Suprapubic skin (tissue), 4 donors: ENCODE measurements around the gene RAE1. TPM values are rescaled to one million over a fixed set of nuclear protein-coding genes. Genes with fewer than 3 reads are reported as not detected.

Source experiments
- DNase-seq, 2 donors: peaks; one replicate each; pipeline ENCODE4 v3.0.0-alpha.2; 2019; ENCODE audit warnings: low spot score in 2 of 2
- H3K27ac ChIP-seq: fragments of 200-600 bp; sonication (generic); one replicate; pipeline ENCODE4 v1.5.1; 2019
- H3K27me3 ChIP-seq: fragments of 200-600 bp; sonication (generic); one replicate; pipeline ENCODE4 v1.5.1; 2019
- H3K36me3 ChIP-seq: fragments of 200-600 bp; sonication (generic); one replicate; pipeline ENCODE4 v1.5.1; 2019
- H3K4me1 ChIP-seq: fragments of 200-600 bp; sonication (generic); one replicate; pipeline ENCODE4 v1.5.1; 2019
- H3K4me3 ChIP-seq: fragments of 200-600 bp; sonication (generic); one replicate; pipeline ENCODE4 v1.5.1; 2019; ENCODE audit warnings: mild to moderate bottlenecking
- H3K9me3 ChIP-seq: fragments of 200-600 bp; sonication (generic); one replicate; pipeline ENCODE4 v1.5.1; 2019
- CTCF ChIP-seq, 2 donors: fragments of 200-600 bp in 1 of 2; fragments of 450-650 bp in 1 of 2; sonication (generic) in 1 of 2; IDR thresholded peaks; one replicate each; pipeline ENCODE4 v1.5.1; 2016 to 2019; ENCODE audit warnings: antibody characterized with exemption in 2 of 2, mild to moderate bottlenecking in 1 of 2, moderate library complexity in 1 of 2
- EP300 ChIP-seq: sonication (generic); formaldehyde crosslinking; IDR thresholded peaks from one replicate; pipeline ENCODE4 v1.6.1; 2017; ENCODE audit warnings: antibody characterized with exemption
- POLR2A ChIP-seq, 2 donors: fragments of 450-650 bp; IDR thresholded peaks; one replicate each; pipeline ENCODE4 v1.6.1; 2017; ENCODE audit warnings: antibody characterized with exemption in 2 of 2, mild to moderate bottlenecking in 2 of 2, moderate library complexity in 2 of 2
- POLR2AphosphoS5 ChIP-seq, 3 donors: sonication (generic); formaldehyde crosslinking; IDR thresholded peaks; one replicate each; pipeline ENCODE4 v1.6.1; 2017; ENCODE audit warnings: antibody characterized with exemption in 3 of 3
- WGBS: methylation state at CpG from one replicate; pipeline ENCODE4 v1.1.5; 2018; 5-methylcytosine and 5-hydroxymethylcytosine counted together
- total RNA-seq, 4 donors: library from RNA; depleted of rRNA; stranded (reverse); fragments of >200 nt; gene quantifications; one replicate each; pipeline ENCODE4 v1.1.0, GENCODE V29; 2016

The RAE1 gene
- total RNA-seq, 4 donors from 2014 or later, result 31.2 to 45.1 (median 37.2) TPM

- DNase-seq, result no peak
- 93% methylated on average over 20 of the region's 20 CpGs for WGBS
These were observed 32.6 kb downstream of the RAE1 start for GRCh38 chr20:57383447-57384347.

GRCh38 chr20:57384486-57384885, 33.4 kb downstream of the RAE1 start:
- WGBS, result 91% methylated on average over 8 of the region's 8 CpGs
- Histone ChIP-seq H3K4me3 (no peak overlapping the region), H3K4me1 (peaks cover 7% of the 10 kb centered on the region), H3K27me3 (no peaks in the 10 kb centered on the region), H3K36me3 (peaks cover 21% of the 10 kb centered on the region), H3K9me3 (no peaks in the 10 kb centered on the region), H3K27ac (no peak overlapping the region)
- DNase-seq, result peak; percentile 51 to 70
- no peak for TF ChIP-seq POLR2A (IDR thresholded peaks at IDR 0.05)
- no peak for TF ChIP-seq EP300
- no peak for TF ChIP-seq POLR2AphosphoS5 (IDR thresholded peaks at IDR 0.05)
- TF ChIP-seq CTCF (IDR thresholded peaks at IDR 0.05), result no peak

More at GRCh38 chr20:57383447-57384347, 32.6 kb downstream of the RAE1 start:
- Histone ChIP-seq H3K36me3 (peaks cover 28% of the 10 kb centered on the region), H3K9me3 (no peaks in the 10 kb centered on the region), H3K4me1 (no peaks in the 10 kb centered on the region), H3K27ac (no peak overlapping the region), H3K4me3 (no peak overlapping the region), H3K27me3 (no peaks in the 10 kb centered on the region)
- TF ChIP-seq POLR2AphosphoS5 (IDR thresholded peaks at IDR 0.05) (no peak), CTCF (IDR thresholded peaks at IDR 0.05) (no peak), EP300 (no peak), POLR2A (IDR thresholded peaks at IDR 0.05) (no peak)

GRCh38 chr20:57384953-57385761, 34.1 kb downstream of the RAE1 start:
- TF ChIP-seq POLR2A (IDR thresholded peaks at IDR 0.05) (no peak), CTCF (IDR thresholded peaks at IDR 0.05) (no peak), POLR2AphosphoS5 (IDR thresholded peaks at IDR 0.05) (no peak), EP300 (no peak)
- WGBS, result 88% methylated on average over 18 of the region's 29 CpGs
- no peaks in the 10 kb centered on the region for H3K9me3 ChIP-seq
- no peak overlapping the region for H3K4me3 ChIP-seq
- peaks cover 14% of the 10 kb centered on the region for H3K4me1 ChIP-seq
- H3K27me3 ChIP-seq, result no peaks in the 10 kb centered on the region
- DNase-seq, result peak; percentile 52 to 72
- peaks cover 21% of the 10 kb centered on the region for H3K36me3 ChIP-seq
- H3K27ac ChIP-seq, result no peak overlapping the region

GRCh38 chr20:57385940-57386339, 34.9 kb downstream of the RAE1 start:
- H3K36me3 ChIP-seq, result peaks cover 13% of the 10 kb centered on the region
- H3K27ac ChIP-seq, result no peak overlapping the region
- H3K4me1 ChIP-seq, result peaks cover 22% of the 10 kb centered on the region
- H3K27me3 ChIP-seq, result no peaks in the 10 kb centered on the region
- DNase-seq, result no peak
- H3K4me3 ChIP-seq, result no peak overlapping the region
- no peaks in the 10 kb centered on the region for H3K9me3 ChIP-seq
- WGBS, result 92% methylated on average over 5 of the region's 6 CpGs
- TF ChIP-seq CTCF (IDR thresholded peaks at IDR 0.05) (no peak), EP300 (no peak), POLR2AphosphoS5 (IDR thresholded peaks at IDR 0.05) (no peak), POLR2A (IDR thresholded peaks at IDR 0.05) (no peak)

- H3K27me3 ChIP-seq, result no peaks in the 10 kb centered on the region
- DNase-seq, result no peak
- no peak overlapping the region for H3K27ac ChIP-seq
- TF ChIP-seq POLR2A (IDR thresholded peaks at IDR 0.05), result no peak
- peaks cover 26% of the 10 kb centered on the region for H3K4me1 ChIP-seq
- H3K36me3 ChIP-seq, result peaks cover 11% of the 10 kb centered on the region
- H3K4me3 ChIP-seq, result no peak overlapping the region
- no peaks in the 10 kb centered on the region for H3K9me3 ChIP-seq
- WGBS, result 89% methylated on average over 4 of the region's 4 CpGs
These were observed 35.7 kb downstream of the RAE1 start for GRCh38 chr20:57386762-57387161.
